Measurements from ENCODE around the gene SCG5.

The SCG5 gene

GRCh38 chr15:32671339-32672325 lies 30.1 kb downstream of the SCG5 start:
- no peak overlapping the region for H2AFZ ChIP-seq (ENCODE audit: low read depth, low read length)
- no peaks in the 10 kb centered on the region for H3K79me2 ChIP-seq (ENCODE audit: low read length)
- H3K9me3 ChIP-seq (ENCODE audit: insufficient read depth, low read length), result no peaks in the 10 kb centered on the region
- H3K36me3 ChIP-seq (replicated peaks; ENCODE audit: low read depth, low read length), result peaks cover 15% of the 10 kb centered on the region
- TF ChIP-seq, protein P1, sequence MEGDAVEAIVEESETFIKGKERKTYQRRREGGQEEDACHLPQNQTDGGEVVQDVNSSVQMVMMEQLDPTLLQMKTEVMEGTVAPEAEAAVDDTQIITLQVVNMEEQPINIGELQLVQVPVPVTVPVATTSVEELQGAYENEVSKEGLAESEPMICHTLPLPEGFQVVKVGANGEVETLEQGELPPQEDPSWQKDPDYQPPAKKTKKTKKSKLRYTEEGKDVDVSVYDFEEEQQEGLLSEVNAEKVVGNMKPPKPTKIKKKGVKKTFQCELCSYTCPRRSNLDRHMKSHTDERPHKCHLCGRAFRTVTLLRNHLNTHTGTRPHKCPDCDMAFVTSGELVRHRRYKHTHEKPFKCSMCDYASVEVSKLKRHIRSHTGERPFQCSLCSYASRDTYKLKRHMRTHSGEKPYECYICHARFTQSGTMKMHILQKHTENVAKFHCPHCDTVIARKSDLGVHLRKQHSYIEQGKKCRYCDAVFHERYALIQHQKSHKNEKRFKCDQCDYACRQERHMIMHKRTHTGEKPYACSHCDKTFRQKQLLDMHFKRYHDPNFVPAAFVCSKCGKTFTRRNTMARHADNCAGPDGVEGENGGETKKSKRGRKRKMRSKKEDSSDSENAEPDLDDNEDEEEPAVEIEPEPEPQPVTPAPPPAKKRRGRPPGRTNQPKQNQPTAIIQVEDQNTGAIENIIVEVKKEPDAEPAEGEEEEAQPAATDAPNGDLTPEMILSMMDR (IDR thresholded peaks at IDR 0.05; ENCODE audit: low read depth, low read length), result no peak
- no peak for TF ChIP-seq EZH2phosphoT487 (IDR thresholded peaks at IDR 0.05; ENCODE audit: low read depth)
- H3K4me1 ChIP-seq (ENCODE audit: low read length), result peaks cover 6% of the 10 kb centered on the region
- H3K27me3 ChIP-seq (ENCODE audit: low read depth, low read length), result no peaks in the 10 kb centered on the region
- H3K27ac ChIP-seq (ENCODE audit: low read length), result no peak overlapping the region
- H3K4me3 ChIP-seq (ENCODE audit: low read length), result no peak overlapping the region
- H3K4me2 ChIP-seq (ENCODE audit: low read length), result no peak overlapping the region
- H4K20me1 ChIP-seq (ENCODE audit: insufficient read depth, low read length), result no peaks in the 10 kb centered on the region
- H3K9ac ChIP-seq (ENCODE audit: low read length), result no peak overlapping the region

- Histone ChIP-seq H3K4me2 (ENCODE audit: low read length) (no peak overlapping the region), H3K4me3 (ENCODE audit: low read length) (no peak overlapping the region), H3K9ac (ENCODE audit: low read length) (no peak overlapping the region), H4K20me1 (ENCODE audit: insufficient read depth, low read length) (no peaks in the 10 kb centered on the region), H3K9me3 (ENCODE audit: insufficient read depth, low read length) (no peaks in the 10 kb centered on the region), H2AFZ (ENCODE audit: low read depth, low read length) (no peak overlapping the region), H3K27me3 (ENCODE audit: low read depth, low read length) (no peaks in the 10 kb centered on the region), H3K36me3 (replicated peaks; ENCODE audit: low read depth, low read length) (no peaks in the 10 kb centered on the region), H3K27ac (ENCODE audit: low read length) (no peak overlapping the region), H3K4me1 (ENCODE audit: low read length) (peaks cover 6% of the 10 kb centered on the region), H3K79me2 (ENCODE audit: low read length) (no peaks in the 10 kb centered on the region)
- TF ChIP-seq EZH2phosphoT487 (IDR thresholded peaks at IDR 0.05; ENCODE audit: low read depth), result no peak
- TF ChIP-seq, protein P1 (IDR thresholded peaks at IDR 0.05; ENCODE audit: low read depth, low read length), result no peak; the same call in 1 of the 2 replicates
These were observed 33.2 kb downstream of the SCG5 start for GRCh38 chr15:32674681-32675080.

DNA sequence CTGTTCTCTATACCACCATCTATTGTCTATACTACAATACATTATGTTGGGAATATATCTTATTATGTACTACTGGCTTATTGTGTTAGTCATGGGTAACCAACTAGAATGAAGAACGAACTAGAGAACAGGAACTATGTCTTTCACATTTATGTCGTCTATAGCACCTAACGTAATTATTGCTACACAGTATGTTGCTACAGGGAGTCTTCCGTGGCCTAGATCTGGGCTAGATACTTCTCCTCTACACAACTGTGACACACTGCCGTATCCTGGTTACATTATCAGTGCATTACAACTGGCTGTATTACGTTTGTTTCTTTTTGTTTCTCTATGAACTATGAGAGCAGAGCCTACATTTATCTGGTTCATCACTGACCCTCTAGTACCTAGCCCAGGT lies 34.0 kb downstream of the SCG5 start:
- no peak overlapping the region for H2AFZ ChIP-seq (ENCODE audit: low read depth, low read length)
- peaks cover 6% of the 10 kb centered on the region for H3K4me1 ChIP-seq (ENCODE audit: low read length)
- H3K9ac ChIP-seq (ENCODE audit: low read length), result no peak overlapping the region
- TF ChIP-seq, protein P1 (IDR thresholded peaks at IDR 0.05; ENCODE audit: low read depth, low read length), result no peak
- no peak for TF ChIP-seq EZH2phosphoT487 (IDR thresholded peaks at IDR 0.05; ENCODE audit: low read depth)
- no peaks in the 10 kb centered on the region for H4K20me1 ChIP-seq (ENCODE audit: insufficient read depth, low read length)
- no peaks in the 10 kb centered on the region for H3K27me3 ChIP-seq (ENCODE audit: low read depth, low read length)
- H3K27ac ChIP-seq (ENCODE audit: low read length), result no peak overlapping the region
- H3K79me2 ChIP-seq (ENCODE audit: low read length), result no peaks in the 10 kb centered on the region
- H3K36me3 ChIP-seq (replicated peaks; ENCODE audit: low read depth, low read length), result no peaks in the 10 kb centered on the region
- no peak overlapping the region for H3K4me3 ChIP-seq (ENCODE audit: low read length)
- H3K9me3 ChIP-seq (ENCODE audit: insufficient read depth, low read length), result no peaks in the 10 kb centered on the region
- no peak overlapping the region for H3K4me2 ChIP-seq (ENCODE audit: low read length)

DNA sequence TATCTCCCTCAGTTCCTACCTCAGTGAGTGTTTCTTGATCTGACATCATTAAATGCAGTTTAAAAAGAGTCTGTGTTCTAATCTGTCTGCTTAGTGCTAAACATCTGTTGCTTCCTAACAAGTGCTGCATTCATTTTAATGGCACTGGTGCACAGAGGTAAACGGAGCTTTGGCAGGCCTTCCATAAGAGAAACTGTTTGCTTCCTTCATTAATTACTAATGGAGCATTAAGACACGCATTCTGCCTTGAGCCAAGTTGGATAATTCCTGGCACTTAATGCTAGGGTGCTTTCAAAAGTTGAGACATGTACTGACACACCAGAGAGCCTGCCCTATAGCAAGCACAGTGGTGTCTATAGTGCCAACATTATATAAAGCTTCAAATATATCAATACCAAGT lies 34.7 kb downstream of the SCG5 start:
- Histone ChIP-seq H2AFZ (ENCODE audit: low read depth, low read length) (no peak overlapping the region), H3K27me3 (ENCODE audit: low read depth, low read length) (no peaks in the 10 kb centered on the region), H3K36me3 (replicated peaks; ENCODE audit: low read depth, low read length) (no peaks in the 10 kb centered on the region), H3K4me2 (ENCODE audit: low read length) (no peak overlapping the region), H3K4me1 (ENCODE audit: low read length) (peaks cover 6% of the 10 kb centered on the region), H4K20me1 (ENCODE audit: insufficient read depth, low read length) (no peaks in the 10 kb centered on the region), H3K4me3 (ENCODE audit: low read length) (no peak overlapping the region), H3K9ac (ENCODE audit: low read length) (no peak overlapping the region), H3K27ac (ENCODE audit: low read length) (no peak overlapping the region), H3K9me3 (ENCODE audit: insufficient read depth, low read length) (no peaks in the 10 kb centered on the region), H3K79me2 (ENCODE audit: low read length) (no peaks in the 10 kb centered on the region)
- TF ChIP-seq, protein P1 (IDR thresholded peaks at IDR 0.05; ENCODE audit: low read depth, low read length), result no peak
- TF ChIP-seq EZH2phosphoT487 (IDR thresholded peaks at IDR 0.05; ENCODE audit: low read depth), result no peak

Data from OCI-LY3 (cell line).